ENCODE results near the gene NCKAP5. TPM values are rescaled to one million over a fixed set of nuclear protein-coding genes. Genes with fewer than 3 reads are reported as not detected.

Gene NCKAP5
- polyA plus RNA-seq, 3 donors: not detected

- no peaks in the 10 kb centered on the region for H3K27me3 Mint-ChIP-seq (ENCODE audit: low read depth in 3 of 3)
- WGBS (ENCODE audit: insufficient coverage): 63% methylated on average over 1 of the region's 4 CpGs
- intact Hi-C loops (cut with micrococcal nuclease): no loop called here
- Histone ChIP-seq H3K79me2 (ENCODE audit: insufficient read depth, low read length) (no peaks in the 10 kb centered on the region), H3K9ac (ENCODE audit: insufficient read depth, low read length, poor library complexity, severe bottlenecking) (no peak overlapping the region), H3K4me3 (replicated peaks in 1 of 3; ENCODE audit: low read depth in 2 of 3, low read length in 3 of 3) (no peak overlapping the region), H2AFZ (ENCODE audit: insufficient read depth, low read depth, low read length, poor library complexity, severe bottlenecking) (no peak overlapping the region), H3K4me1 (ENCODE audit: control insufficient read depth in 1 of 2, insufficient read depth in 2 of 2, low read length in 2 of 2) (no peaks in the 10 kb centered on the region), H3K27ac (ENCODE audit: low read depth in 1 of 2, low read length in 2 of 2) (no peak overlapping the region), H3K9me3 (replicated peaks in 1 of 2; ENCODE audit: control insufficient read depth in 1 of 2, insufficient read depth in 1 of 2, low read length in 2 of 2) (no peaks in the 10 kb centered on the region), H4K20me1 (ENCODE audit: insufficient read depth, low read length) (no peaks in the 10 kb centered on the region), H3K27me3 (ENCODE audit: control insufficient read depth in 2 of 2, insufficient read depth in 2 of 2, low read length in 2 of 2) (no peaks in the 10 kb centered on the region), H3K36me3 (replicated peaks in 1 of 2; ENCODE audit: control insufficient read depth in 1 of 2, insufficient read depth in 2 of 2, low read length in 2 of 2) (no peaks in the 10 kb centered on the region), H3K4me2 (replicated peaks; ENCODE audit: extremely low read depth, low read length, poor library complexity, severe bottlenecking) (no peak overlapping the region)
- H3K9me3 Mint-ChIP-seq: peaks cover 0 to 6% (median 0%) of the 10 kb centered on the region in 7 donors
- no peak overlapping the region for H3K4me3 Mint-ChIP-seq
- no peak overlapping the region for H3K27ac Mint-ChIP-seq
- no peaks in the 10 kb centered on the region for H3K4me1 Mint-ChIP-seq
- no peak for DNase-seq
- TF ChIP-seq CTCF (IDR thresholded peaks at IDR 0.05): no peak
- no peaks in the 10 kb centered on the region for H3K36me3 Mint-ChIP-seq
Measured at GRCh38 chr2:133418671-133419070, 149.6 kb downstream of the NCKAP5 start.

- no peaks in the 10 kb centered on the region for H3K36me3 ChIP-seq (replicated peaks in 1 of 2; ENCODE audit: control insufficient read depth in 1 of 2, insufficient read depth in 2 of 2, low read length in 2 of 2)
- H3K9ac ChIP-seq (ENCODE audit: insufficient read depth, low read length, poor library complexity, severe bottlenecking): no peak overlapping the region
- no peaks in the 10 kb centered on the region for H3K36me3 Mint-ChIP-seq
- no peaks in the 10 kb centered on the region for H3K4me1 ChIP-seq (ENCODE audit: control insufficient read depth in 1 of 2, insufficient read depth in 2 of 2, low read length in 2 of 2)
- H3K9me3 ChIP-seq (replicated peaks in 1 of 2; ENCODE audit: control insufficient read depth in 1 of 2, insufficient read depth in 1 of 2, low read length in 2 of 2): no peaks in the 10 kb centered on the region
- no peak overlapping the region for H3K4me2 ChIP-seq (replicated peaks; ENCODE audit: extremely low read depth, low read length, poor library complexity, severe bottlenecking)
- no peaks in the 10 kb centered on the region for H3K27me3 ChIP-seq (ENCODE audit: control insufficient read depth in 2 of 2, insufficient read depth in 2 of 2, low read length in 2 of 2)
- H3K27me3 Mint-ChIP-seq (ENCODE audit: low read depth in 3 of 3): no peaks in the 10 kb centered on the region
- intact Hi-C loops (cut with micrococcal nuclease): no loop called here
- peaks cover 0 to 6% (median 0%) of the 10 kb centered on the region in 7 donors for H3K9me3 Mint-ChIP-seq
- no peak overlapping the region for H3K27ac Mint-ChIP-seq
- no peak overlapping the region for H3K4me3 ChIP-seq (replicated peaks in 1 of 3; ENCODE audit: low read depth in 2 of 3, low read length in 3 of 3)
- H4K20me1 ChIP-seq (ENCODE audit: insufficient read depth, low read length): no peaks in the 10 kb centered on the region
- no peaks in the 10 kb centered on the region for H3K4me1 Mint-ChIP-seq
- WGBS (ENCODE audit: insufficient coverage): 60% methylated on average over 1 of the region's 2 CpGs
- no peak overlapping the region for H2AFZ ChIP-seq (ENCODE audit: insufficient read depth, low read depth, low read length, poor library complexity, severe bottlenecking)
- no peak for TF ChIP-seq CTCF (IDR thresholded peaks at IDR 0.05)
- no peak overlapping the region for H3K4me3 Mint-ChIP-seq
- H3K79me2 ChIP-seq (ENCODE audit: insufficient read depth, low read length): no peaks in the 10 kb centered on the region
- DNase-seq: no peak
- H3K27ac ChIP-seq (ENCODE audit: low read depth in 1 of 2, low read length in 2 of 2): no peak overlapping the region
Measured at GRCh38 chr2:133418021-133418420, 150.2 kb downstream of the NCKAP5 start.
